ENCODE data around the gene PRKX.
"Not testable (repeated sequence)": the region's sequence is repeated elsewhere in the genome, so short reads cannot be mapped to it uniquely, and the experiment has no call there.

DNA sequence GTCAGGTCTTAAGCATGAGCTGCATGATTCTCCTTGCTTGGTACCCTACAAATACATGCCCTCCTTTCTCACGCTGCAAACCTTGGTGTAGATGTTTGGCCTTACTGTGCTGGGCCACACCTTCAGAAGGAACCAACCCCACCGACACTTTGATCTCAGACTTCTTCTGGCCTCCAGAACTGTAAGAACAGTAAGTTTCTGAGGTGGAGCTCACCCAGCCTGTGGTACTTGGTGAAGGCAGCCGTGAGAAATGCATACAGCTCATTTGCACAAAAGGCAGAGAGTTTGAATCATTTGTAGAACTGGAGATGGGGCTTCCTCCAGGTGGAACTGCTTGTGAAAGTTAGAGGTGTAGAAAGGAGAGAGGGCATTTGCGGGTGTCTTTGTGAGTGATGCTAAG, 21.0 kb upstream of the PRKX start:
- not testable (repeated sequence) for TF ChIP-seq FOXA1 (IDR thresholded peaks at IDR 0.05); FOXK2 (IDR thresholded peaks at IDR 0.05); ARNT (IDR thresholded peaks at IDR 0.05); SUZ12 (IDR thresholded peaks at IDR 0.05); BHLHE40 (IDR thresholded peaks at IDR 0.05; ENCODE audit: borderline replicate concordance); ZNF384 (IDR thresholded peaks at IDR 0.05); ELF4 (IDR thresholded peaks at IDR 0.05); SP1 (IDR thresholded peaks at IDR 0.05); TARDBP (IDR thresholded peaks at IDR 0.05); HDGF (IDR thresholded peaks at IDR 0.05; ENCODE audit: borderline replicate concordance)

Measured in HEK293T (cell line).